ENCODE measurements around the gene UEVLD.

- TF ChIP-seq ZNF274 (IDR thresholded peaks at IDR 0.05; ENCODE audit: low read depth, low read length) (no peak), YY1 (IDR thresholded peaks at IDR 0.05; ENCODE audit: insufficient read depth, insufficient read length) (no peak)
These were observed 21.5 kb downstream of the UEVLD start for GRCh38 chr11:18567081-18567480.

All from NT2/D1 (cell line).